NCI-H82 treated with DMSO at 0.1 percent for 48 hours (cell line): ENCODE results near the gene RAB3IL1.
A peak's percentile ranks its signal among the peaks of the same experiment; 100 is the strongest.
"Not testable (repeated sequence)": the region's sequence is repeated elsewhere in the genome, so short reads cannot be mapped to it uniquely, and the experiment has no call there.

Experiments used
- DNase-seq: peaks from one replicate; lab custom pipeline; 2025; ENCODE audit not compliant: unreplicated experiment; lab: John Stamatoyannopoulos, UW

The RAB3IL1 gene

GRCh38 chr11:61953632-61954031, 36.3 kb upstream of the RAB3IL1 start:
- DNase-seq: not testable (repeated sequence)

DNA sequence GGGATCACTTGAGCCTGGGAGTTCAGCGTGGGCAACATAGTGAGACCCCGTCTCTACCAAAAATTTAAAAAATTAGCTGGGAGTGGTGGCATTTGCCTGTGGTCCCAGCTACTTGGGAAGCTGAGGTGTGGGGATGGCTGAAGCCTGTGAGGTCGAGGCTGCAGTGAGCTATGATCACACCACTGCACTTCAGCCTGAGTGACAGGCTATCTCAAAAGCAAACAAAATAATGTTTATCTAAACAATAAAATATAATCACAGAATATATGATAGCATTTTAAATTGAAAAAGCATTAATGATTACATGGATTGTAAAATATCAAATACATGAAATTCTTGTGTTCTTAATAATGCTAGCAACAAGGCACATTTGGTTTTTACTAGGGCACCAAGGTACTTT, 35.5 kb upstream of the RAB3IL1 start:
- DNase-seq: no peak

DNA sequence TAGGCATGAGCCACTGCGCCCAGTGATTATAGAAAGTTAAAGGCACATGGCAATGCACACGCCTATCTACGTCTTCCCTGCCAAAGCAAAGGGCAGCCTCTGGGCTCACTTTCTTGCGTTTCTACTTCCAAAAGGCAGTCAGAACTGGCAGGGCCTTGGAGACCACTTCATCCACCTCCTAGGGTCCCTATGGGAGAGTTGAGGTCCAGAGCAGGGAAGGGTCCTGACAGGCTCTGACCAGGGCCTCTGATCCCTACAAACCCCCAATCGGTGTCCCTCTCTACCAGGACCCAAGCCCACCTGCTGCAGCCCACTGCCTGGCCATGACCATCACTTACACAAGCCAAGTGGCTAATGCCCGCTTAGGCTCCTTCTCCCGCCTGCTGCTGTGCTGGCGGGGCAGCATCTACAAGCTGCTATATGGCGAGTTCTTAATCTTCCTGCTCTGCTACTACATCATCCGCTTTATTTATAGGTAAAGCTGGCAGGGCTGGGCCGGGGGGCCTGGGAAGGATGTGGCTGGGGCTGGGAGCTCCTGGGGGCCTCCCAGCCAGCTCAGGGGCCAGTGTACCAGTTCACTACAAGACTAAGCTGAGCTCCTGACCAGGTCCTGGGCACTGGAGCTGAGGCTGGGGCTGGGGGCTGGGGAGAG, 34.2 kb upstream of the RAB3IL1 start:
- no peak for DNase-seq

DNA sequence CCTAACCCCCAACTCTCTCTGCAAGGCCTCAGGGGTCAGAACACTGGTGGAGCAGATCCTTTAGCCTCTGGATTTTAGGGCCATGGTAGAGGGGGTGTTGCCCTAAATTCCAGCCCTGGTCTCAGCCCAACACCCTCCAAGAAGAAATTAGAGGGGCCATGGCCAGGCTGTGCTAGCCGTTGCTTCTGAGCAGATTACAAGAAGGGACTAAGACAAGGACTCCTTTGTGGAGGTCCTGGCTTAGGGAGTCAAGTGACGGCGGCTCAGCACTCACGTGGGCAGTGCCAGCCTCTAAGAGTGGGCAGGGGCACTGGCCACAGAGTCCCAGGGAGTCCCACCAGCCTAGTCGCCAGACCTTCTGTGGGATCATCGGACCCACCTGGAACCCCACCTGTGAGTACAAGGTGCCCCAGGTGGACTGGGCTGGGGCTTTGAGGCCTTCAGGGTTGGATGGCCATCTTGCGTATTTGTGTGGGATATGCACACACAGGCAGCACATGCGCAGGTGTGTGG, 32.7 kb upstream of the RAB3IL1 start, which contains the start of gene BEST1:
BEST1 (plus strand) TSS at position 317 of the 513 bp plus-strand sequence. CDS start 1,456 bp downstream, outside the sequence.
- no peak for DNase-seq

DNA sequence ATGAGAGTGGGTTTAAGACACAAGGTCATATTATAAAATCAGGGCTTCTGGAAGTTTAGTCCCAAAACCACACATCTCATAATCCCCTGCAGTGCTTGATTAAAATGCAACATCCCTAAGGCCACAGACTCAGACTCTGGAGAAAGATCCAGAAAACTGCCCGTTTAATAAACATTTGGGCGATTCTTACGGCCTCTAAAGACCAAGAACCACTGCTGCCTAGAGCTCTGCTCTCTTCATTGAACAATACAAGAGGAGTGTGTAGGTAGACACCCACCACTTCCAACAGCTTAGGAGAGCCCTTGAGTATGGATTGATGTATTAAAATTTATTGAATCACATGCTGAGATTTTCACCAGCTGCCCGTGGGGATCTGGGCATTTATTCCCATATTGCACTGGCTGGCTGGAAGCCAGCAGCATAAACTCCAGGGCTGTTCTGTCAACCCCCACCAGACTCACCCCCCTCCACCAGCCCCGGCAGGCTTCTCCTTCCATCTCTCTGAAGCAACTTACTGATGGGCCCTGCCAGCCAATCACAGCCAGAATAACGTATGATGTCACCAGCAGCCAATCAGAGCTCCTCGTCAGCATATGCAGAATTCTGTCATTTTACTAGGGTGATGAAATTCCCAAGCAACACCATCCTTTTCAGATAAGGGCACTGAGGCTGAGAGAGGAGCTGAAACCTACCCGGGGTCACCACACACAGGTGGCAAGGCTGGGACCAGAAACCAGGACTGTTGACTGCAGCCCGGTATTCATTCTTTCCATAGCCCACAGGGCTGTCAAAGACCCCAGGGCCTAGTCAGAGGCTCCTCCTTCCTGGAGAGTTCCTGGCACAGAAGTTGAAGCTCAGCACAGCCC, 32.0 kb upstream of the RAB3IL1 start:
- DNase-seq: no peak

GRCh38 chr11:61948505-61948904, 31.1 kb upstream of the RAB3IL1 start:
- DNase-seq: no peak

DNA sequence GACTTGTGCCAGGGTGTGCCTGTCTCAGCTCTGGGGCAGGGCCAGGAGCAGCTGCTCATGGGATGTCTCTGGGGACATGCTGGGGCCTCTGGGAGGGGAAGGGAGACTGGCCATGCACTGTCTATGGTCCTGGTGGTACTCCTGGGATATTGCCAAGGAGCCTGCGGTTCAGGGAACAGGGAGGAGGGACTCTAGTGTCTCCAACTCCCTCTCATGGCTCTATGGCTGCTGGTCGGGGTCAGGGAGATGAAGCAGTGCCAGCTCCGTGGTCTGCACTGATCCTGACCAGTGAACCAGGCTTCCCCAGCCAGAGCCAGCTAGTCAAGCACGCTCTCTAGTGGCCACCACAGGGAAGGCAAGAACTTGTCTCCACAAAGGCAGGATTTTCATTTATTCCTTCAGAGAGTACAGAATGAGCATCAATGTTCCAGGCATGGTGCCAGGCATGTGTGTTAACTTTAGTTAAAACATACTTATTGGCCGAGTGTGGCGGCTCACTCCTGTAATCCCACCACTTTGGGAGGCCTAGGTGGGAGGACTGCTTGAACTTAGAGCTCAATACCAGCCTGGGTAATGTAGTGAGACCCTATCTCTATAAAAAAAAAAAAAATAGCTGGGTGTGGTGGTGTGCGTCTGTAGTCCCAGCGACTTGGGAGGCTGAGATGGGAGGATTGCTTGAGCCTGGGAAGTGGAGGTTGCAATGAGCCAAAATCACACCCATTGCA, 30.3 kb upstream of the RAB3IL1 start:
- peak; percentile 17 for DNase-seq

- DNase-seq: no peak
These were observed 29.5 kb upstream of the RAB3IL1 start for GRCh38 chr11:61946894-61947293.

GRCh38 chr11:61945191-61945590, 27.8 kb upstream of the RAB3IL1 start:
- DNase-seq: no peak

- no peak for DNase-seq
These were observed 23.1 kb upstream of the RAB3IL1 start for GRCh38 chr11:61940466-61940865.

- DNase-seq: no peak
These were observed 18.5 kb upstream of the RAB3IL1 start for GRCh38 chr11:61935861-61936260.

DNA sequence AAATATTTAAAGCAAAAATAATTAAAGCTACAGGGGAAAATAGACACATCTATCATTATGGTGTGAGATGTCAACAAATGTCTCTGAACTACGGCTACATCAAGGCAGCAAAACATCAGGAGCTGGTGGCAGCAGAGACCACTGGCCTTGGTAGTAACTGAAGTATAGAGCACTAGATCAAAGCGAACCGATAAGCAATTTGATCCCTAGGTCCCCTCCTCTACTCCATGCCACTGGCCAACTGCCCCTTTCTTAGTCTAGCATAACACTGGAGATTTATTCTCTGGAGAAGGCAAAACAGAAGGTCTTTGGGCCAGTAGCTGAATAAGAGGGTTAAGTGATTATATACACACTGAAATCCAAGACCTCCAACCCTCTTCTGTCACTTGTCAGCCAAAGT, 13.6 kb upstream of the RAB3IL1 start:
- DNase-seq: no peak

DNA sequence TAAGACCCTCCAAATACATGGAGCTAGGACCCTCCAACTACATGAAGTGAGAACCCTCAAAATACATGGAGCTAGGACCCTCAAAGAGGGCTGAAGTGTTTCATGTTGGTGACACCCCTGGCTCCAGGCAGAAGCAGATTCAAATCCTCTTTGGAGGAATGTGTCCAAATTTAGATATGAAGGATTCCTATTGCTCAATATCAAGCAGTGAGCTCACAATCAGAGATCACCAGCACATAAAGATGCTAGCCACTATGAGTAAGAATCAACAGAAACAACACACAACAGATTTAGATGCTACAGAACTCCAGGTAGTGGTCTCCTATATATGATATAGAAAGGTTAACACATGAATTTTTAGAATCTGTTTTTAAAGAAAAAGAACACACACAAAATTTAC, 11.2 kb upstream of the RAB3IL1 start:
- DNase-seq: no peak

DNA sequence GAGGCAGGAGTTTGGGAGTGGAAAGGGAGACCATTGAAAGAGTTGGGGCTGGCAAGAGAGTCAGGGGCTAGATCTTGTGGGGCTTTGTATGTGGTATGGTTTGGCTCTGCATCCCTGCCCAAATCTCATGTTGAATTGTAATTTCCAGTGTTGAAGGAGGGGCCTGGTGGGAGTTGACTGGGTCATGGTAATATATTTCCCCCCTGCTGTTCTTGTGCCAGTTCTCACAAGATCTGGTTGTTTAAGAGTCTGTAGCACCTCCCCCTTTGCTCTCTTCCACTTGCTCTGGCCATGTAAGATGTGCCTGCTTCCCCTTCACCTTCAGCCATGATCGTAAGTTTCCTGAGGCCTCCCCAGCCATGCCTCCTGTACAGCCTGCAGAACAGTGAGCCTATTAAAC, 10.1 kb upstream of the RAB3IL1 start:
- DNase-seq: no peak

- DNase-seq: no peak
These were observed 8.9 kb upstream of the RAB3IL1 start for GRCh38 chr11:61926235-61926634.

- no peak for DNase-seq
These were observed 8.4 kb upstream of the RAB3IL1 start for GRCh38 chr11:61925736-61926135.

DNA sequence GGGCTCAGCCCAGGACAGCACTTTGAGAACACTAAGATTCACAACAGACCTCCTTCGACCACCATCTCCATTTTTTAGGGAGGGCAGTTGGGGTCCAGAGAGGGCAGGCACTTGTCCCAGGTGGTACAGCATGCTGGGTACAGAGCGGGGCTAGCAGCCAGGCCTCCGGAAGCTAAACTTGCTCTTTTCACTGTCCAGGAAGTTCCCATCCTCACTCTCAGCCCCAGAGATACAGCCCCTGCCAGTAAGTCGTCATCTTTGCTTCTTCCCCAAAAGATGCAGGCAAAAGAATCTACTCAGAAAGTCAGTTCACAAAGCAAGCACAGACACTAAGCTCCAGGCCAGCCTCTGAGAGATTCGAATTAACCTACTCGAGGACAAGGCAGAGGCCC, 6.7 kb upstream of the RAB3IL1 start:
- no peak for DNase-seq

DNA sequence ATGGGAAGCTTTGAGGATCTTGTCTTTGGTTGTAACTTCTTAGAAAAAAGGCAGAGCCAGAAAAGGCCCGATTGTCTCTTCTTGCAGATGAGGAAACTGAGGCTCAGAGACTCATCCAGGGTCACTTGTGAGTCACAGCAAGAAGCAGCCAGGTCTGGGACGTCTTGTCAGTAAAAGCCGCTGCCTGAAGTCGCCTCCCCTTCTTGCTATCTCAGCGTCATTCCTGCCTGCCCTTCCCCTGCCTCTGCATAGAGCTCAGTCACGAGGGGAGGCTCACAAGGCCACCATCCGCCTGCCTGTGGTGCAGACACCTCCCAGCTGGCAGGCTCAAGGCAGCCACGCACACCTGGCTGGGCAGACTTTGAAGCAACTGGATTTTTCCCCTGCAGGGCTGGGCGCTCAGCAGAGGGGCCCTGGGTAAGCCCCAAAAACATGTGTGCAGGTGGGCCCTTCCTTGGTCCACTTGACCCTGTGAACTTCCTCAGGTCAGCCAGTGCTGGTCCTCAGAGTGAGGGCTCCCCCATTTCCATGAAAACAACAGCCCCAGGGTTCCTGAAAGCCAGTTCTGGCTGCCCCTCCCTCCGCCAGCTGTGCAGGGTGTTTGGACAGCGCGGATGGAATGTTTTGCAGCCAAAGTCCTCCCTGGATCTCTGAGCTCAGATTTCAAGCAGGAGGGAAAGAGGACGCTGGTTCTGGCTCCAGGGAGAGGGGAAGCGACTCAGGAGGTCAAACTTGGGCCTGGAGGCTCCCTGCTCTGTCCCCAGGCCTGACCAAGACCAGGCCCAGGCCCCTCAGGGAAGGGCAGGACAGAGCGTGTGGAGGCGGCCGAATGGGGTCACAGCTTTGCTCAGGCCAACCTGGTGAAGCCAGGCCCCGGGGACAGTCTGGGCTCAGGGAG, 6.0 kb upstream of the RAB3IL1 start:
- DNase-seq: no peak

DNA sequence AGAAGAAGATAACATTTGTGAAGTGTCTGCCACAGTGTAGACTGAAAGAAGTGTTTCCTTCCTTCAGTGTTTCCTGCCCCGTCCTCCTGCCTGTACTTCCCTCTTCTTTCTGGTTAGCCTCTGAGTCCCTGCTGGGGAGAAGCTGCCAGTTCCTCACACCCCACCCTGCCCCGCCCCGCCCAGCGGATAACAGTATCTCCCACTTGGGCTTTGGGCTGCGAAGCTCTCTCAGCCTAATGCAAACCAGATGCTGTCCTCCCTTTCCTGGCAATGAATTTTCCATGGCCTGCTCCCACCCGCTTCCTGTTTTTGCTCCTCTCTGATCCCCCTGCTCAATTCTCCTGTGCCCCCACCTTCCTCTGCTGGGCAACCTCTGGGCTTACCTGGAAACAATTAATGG, 5.2 kb upstream of the RAB3IL1 start:
- no peak for DNase-seq

DNA sequence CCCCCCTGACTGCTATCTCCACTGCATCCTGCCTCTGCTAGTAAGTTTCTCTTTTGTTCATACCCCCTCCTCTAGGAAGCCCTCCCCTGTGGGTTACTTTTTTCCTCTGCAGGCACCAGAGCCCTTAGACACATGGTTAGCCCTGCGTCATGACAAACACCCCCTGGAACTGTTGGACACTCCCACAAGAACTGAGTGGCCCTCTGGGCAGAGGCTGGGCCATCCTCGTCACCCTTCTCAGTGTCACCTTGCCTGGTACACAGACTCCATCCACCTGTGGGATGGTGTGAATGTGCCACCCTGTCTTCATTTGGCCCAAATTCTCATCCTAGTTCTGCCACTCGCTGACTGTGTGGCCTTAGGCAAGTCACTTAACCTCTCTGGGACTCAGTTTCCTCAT, 4.1 kb upstream of the RAB3IL1 start:
- no peak for DNase-seq
